Stimulated activated effector memory CD8-positive, alpha-beta T cell treated with anti-CD3 and anti-CD28 coated beads, Interleukin-12 subunit alpha, Interleukin-12 subunit beta, amount 100 ng/mL, for 72 hours (primary cell): ENCODE measurements around the gene MIR17HG.
"Not testable (repeated sequence)": the region's sequence is repeated elsewhere in the genome, so short reads cannot be mapped to it uniquely, and the experiment has no call there.

ENCODE experiments used
- ATAC-seq: fragments of 150-1000 bp; cut with Tn5 transposase; 2 replicates; pipeline ENCODE4 v1.10.0; 2021
- DNase-seq, 2 donors: peaks; one replicate each; pipeline ENCODE4 v3.0.0; 2021 to 2022; ENCODE audit warnings: low spot score in 2 of 2
- H3K27ac Mint-ChIP-seq: one replicate; pipeline ENCODE4 v1.8.0; 2022; ENCODE audit warnings: mild to moderate bottlenecking, mixed read lengths
- H3K36me3 Mint-ChIP-seq: one replicate; pipeline ENCODE4 v1.8.0; 2022; ENCODE audit warnings: mild to moderate bottlenecking, mixed read lengths
- H3K4me1 Mint-ChIP-seq: one replicate; pipeline ENCODE4 v1.8.0; 2022; ENCODE audit warnings: mixed read lengths
- H3K4me3 Mint-ChIP-seq: one replicate; pipeline ENCODE4 v1.8.0; 2022; ENCODE audit warnings: mild to moderate bottlenecking, mixed read lengths
- H3K9me3 Mint-ChIP-seq: one replicate; pipeline ENCODE4 v1.8.0; 2022; ENCODE audit warnings: mixed read lengths

Gene MIR17HG

DNA sequence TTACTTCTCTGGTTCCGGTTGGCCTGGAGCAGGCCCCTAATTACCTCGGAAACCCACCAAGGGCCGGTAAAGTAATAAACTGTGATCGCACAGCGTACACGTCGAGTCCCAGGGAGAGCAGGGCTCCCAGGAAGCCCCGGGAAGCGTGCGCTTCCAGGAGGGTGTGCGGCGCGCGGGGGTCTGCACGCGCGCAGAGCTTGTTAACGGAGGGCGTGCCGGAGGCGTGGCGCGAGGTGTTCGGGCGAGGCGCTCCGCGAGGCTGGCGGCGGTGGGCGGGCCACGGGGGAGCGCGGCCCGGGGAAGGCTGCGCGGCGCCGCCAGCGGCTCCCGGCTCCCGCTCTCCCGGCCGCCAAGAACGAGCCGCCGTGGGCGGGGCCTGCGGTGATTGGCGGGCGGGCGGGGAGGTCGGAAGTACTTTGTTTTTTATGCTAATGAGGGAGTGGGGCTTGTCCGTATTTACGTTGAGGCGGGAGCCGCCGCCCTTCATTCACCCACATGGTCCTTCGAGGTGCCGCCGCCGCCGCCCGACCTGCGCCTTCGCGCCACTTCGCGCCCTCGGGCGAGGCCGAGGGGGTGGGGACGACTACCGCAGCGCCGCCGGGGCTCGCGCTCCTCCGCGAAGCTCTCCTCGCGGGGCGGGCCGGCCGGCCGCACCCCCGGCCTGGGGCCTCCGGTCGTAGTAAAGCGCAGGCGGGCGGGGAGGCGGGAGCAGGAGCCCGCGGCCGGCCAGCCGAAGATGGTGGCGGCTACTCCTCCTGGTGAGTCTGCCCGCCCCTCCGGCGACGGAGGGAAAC lies at the start of gene MIR17HG:
Gene MIR17HG (plus strand): TSS at position 486 of the 794 bp plus-strand sequence.
- Mint-ChIP-seq H3K27ac (peak within 1 kb of the TSS; percentile 98), H3K4me3 (peak within 1 kb of the TSS; percentile 97), H3K4me1 (peaks cover 29% of the 10 kb centered on the region), H3K36me3 (peaks cover 48% of the 10 kb centered on the region), H3K9me3 (no peaks in the 10 kb centered on the region)
- ATAC-seq (peak; percentile 75), DNase-seq (peak; percentile 75 to 92)

DNA sequence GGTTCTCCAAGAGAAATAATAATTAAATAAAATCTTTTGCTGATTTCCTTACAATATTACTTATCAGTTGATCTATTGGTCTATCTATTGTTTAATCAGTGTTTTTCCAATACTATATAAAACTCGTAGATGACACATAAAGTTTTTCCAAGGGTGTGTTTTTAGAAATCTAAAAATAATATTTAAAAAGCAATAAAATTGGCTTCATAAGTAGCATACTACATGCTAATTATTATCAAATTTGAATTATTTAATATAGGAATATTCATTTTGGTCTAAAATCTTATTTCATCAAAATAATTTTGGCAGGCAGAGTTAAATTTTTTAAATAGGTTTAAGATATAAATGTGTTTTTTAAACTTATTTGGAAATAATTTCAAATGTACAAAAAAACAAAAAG lies 49.4 kb upstream of the MIR17HG start:
- Mint-ChIP-seq H3K27ac (no peak overlapping the region), H3K4me3 (no peak overlapping the region), H3K4me1 (no peaks in the 10 kb centered on the region), H3K36me3 (no peaks in the 10 kb centered on the region), H3K9me3 (no peaks in the 10 kb centered on the region)
- DNase-seq (no peak), ATAC-seq (no peak)

DNA sequence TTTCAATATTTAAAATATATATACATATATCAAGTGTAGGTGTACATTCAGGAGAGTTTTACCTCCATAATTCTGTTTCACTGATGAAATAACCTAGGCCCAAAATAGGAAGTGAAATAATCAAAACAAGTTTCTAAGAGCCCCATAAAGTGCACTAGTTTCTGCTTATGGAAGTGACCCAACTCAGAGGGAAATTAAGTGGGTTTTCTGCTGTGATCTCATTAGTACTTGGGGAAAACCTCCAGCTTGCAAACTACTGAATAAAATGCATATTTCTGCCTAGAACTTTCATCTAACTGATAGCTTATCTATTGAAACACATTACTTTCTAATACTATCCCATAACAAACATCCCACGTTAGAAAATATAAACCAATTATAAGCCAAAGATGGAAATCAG lies 45.4 kb upstream of the MIR17HG start:
- H3K4me1 Mint-ChIP-seq, result no peaks in the 10 kb centered on the region
- no peaks in the 10 kb centered on the region for H3K9me3 Mint-ChIP-seq
- H3K27ac Mint-ChIP-seq, result no peak overlapping the region
- no peak for ATAC-seq
- H3K36me3 Mint-ChIP-seq, result no peaks in the 10 kb centered on the region
- DNase-seq, result no peak
- no peak overlapping the region for H3K4me3 Mint-ChIP-seq

DNA sequence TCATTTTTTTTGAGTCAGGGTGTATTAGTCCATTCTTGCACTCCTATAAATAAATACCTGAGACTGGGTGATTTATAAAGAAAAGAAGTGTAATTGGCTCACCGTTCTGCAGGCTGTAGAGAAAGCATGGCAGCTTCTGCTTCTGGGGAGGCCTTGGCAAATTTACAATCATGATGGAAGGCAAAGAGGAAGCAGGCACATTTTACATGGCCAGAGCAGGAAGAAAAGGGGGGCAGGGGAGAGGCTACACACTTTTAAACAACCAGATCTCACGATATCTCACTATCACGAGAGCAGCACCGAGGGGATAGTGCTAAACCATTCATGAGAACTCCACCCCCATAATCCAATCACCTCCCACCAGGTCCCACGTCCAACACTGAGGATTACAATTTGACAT lies 44.5 kb upstream of the MIR17HG start:
- no peaks in the 10 kb centered on the region for H3K4me1 Mint-ChIP-seq
- H3K36me3 Mint-ChIP-seq, result no peaks in the 10 kb centered on the region
- H3K27ac Mint-ChIP-seq, result no peak overlapping the region
- DNase-seq (no peak), ATAC-seq (no peak)
- H3K9me3 Mint-ChIP-seq, result no peaks in the 10 kb centered on the region
- no peak overlapping the region for H3K4me3 Mint-ChIP-seq

DNA sequence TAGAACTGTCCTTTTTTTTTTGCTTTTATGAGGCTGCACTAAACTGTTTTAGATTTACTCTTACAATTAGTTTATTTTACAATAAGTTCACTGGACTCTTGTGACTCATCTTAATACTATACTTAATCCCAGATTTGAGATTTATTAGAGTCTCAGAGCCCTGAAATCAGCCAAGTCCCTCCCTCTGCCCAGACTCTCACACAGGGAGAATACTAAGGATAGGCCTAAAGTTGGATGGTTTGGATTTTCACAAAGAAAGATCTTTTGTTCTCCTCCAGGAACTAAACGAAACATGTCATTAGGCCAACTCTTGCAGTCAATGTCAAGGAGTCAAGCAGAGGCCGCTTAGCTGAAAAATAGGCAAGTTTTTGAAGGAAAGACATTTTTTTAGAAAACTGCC lies 42.7 kb upstream of the MIR17HG start:
- no peak overlapping the region for H3K27ac Mint-ChIP-seq
- no peaks in the 10 kb centered on the region for H3K4me1 Mint-ChIP-seq
- ATAC-seq (no peak), DNase-seq (no peak)
- no peaks in the 10 kb centered on the region for H3K9me3 Mint-ChIP-seq
- no peak overlapping the region for H3K4me3 Mint-ChIP-seq
- no peaks in the 10 kb centered on the region for H3K36me3 Mint-ChIP-seq

DNA sequence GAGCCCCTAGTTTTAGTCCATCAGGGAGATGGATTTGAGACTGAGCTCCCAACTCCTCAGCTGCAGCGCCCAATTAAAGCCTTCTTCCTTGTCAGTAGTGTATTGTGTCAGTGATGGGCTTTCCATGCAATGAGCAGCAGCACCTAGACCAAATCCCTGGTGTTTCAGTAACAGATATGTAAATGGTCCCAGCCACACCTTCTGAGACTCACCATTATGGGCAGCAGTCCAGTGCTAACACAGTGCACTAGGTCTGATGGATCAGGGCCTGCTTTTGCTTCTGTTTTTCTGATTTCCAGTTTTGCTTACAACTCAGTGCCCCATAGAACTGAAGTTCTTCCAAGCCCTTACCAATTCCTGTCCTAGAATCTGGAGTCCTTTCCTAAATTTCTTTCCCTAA lies 41.8 kb upstream of the MIR17HG start:
- ATAC-seq, result no peak
- no peak overlapping the region for H3K4me3 Mint-ChIP-seq
- H3K36me3 Mint-ChIP-seq, result no peaks in the 10 kb centered on the region
- no peak for DNase-seq
- no peaks in the 10 kb centered on the region for H3K4me1 Mint-ChIP-seq
- H3K27ac Mint-ChIP-seq, result no peak overlapping the region
- no peaks in the 10 kb centered on the region for H3K9me3 Mint-ChIP-seq

DNA sequence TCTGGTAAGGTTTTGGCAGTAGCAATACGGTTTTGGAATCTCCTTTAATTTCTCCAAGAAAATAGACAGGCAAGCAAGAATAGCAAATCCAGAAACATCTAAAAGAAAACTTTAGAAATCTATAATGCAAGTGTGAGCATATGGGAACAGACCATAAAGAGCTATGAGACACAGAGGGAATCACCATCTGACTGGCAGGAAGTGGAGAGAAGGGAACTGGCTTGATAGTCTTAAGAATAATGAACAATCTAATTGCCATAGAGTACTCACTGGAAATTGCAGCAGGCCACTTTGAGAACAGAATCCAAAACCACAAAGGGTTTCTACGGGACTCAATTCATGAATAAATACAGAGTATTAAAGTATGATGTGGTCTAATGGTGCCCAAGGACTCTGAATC lies 39.6 kb upstream of the MIR17HG start:
- H3K36me3 Mint-ChIP-seq, result no peaks in the 10 kb centered on the region
- no peak overlapping the region for H3K4me3 Mint-ChIP-seq
- H3K9me3 Mint-ChIP-seq, result no peaks in the 10 kb centered on the region
- DNase-seq (no peak), ATAC-seq (peak; percentile 75)
- H3K27ac Mint-ChIP-seq, result no peak overlapping the region
- peaks cover 9% of the 10 kb centered on the region for H3K4me1 Mint-ChIP-seq

DNA sequence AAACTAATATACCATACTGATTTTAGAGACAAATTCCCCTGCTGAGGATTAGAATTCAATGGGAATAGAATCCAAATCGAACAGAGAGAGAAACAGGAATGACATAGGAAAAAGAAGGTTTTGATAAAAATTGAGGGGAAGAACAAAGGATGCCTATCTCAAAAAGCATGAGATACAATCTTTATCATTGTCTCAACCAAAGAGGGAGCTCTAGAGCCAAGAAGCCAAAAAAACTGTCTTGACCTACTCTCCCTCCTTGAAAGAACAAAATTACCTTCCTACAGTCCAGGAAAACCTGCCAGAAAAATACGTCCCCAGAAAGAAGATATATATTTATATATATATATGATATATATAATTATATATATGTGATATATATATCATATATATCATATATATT lies 39.2 kb upstream of the MIR17HG start:
- Mint-ChIP-seq H3K4me1 (peaks cover 9% of the 10 kb centered on the region), H3K9me3 (no peaks in the 10 kb centered on the region), H3K4me3 (no peak overlapping the region), H3K27ac (no peak overlapping the region), H3K36me3 (no peaks in the 10 kb centered on the region)
- DNase-seq (no peak), ATAC-seq (peak; percentile 54)

DNA sequence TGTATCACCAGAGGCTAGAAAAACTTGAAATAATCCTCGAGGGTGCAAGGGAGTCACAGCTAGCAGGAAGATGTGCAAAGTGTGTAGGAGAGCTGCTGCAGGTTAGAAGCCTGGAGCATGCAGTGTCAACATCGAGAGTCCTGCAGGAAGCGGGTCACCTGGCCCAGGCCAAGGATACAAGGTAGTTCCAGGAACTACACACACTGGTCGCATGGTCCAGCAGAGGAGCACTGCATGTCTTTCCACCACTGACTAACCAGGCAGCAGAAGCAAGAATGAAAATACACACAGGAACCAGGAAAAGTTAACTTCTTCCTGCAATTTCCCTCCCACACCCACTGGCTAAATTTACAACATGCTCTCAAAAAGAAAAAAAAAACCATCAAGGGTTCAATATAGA lies 36.0 kb upstream of the MIR17HG start:
- Mint-ChIP-seq H3K4me1 (peaks cover 9% of the 10 kb centered on the region), H3K4me3 (no peak overlapping the region), H3K9me3 (no peaks in the 10 kb centered on the region), H3K36me3 (no peaks in the 10 kb centered on the region), H3K27ac (no peak overlapping the region)
- ATAC-seq, result peak; percentile 19
- no peak for DNase-seq

DNA sequence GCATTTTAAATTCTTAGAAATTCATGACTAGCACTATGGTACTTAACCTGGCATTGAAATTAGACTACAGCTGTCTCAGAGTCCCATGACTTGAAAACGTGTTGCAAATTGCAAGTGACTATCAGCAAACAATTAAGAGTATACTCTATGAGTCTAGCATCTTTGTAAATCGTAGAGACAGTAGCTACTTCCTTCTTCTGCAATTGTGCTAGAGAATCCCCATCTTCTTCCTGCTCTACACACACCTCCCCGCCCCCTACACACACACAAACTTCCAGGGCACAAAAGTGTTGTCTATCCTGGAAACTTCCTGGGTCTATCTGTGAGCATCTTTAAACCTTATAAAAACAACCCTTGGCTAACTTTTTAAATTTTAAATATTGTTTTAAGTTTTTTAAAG lies 35.2 kb upstream of the MIR17HG start:
- Mint-ChIP-seq H3K9me3 (no peaks in the 10 kb centered on the region), H3K4me1 (peaks cover 9% of the 10 kb centered on the region), H3K36me3 (no peaks in the 10 kb centered on the region), H3K4me3 (no peak overlapping the region), H3K27ac (no peak overlapping the region)
- no peak for DNase-seq
- ATAC-seq, result no peak

DNA sequence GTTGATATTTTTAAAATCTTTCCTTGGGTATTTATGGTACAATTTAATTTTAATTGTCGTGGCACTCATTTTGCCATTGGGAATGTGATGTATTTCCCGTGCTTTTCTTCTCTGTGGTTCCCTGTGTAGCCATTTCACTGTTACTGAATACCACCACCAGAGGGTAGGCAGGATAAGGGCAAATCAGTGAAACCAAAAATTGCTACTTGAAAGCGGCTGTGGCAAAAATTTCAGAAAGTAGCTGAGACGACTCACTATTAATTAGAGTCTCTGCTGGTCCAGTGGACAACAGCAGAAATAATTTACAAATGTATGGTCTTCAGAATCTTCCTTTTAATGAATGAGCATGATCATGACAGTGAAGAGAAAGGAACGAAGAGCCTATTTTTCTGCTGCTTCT lies 34.4 kb upstream of the MIR17HG start:
- DNase-seq (no peak), ATAC-seq (peak; percentile 70)
- Mint-ChIP-seq H3K4me3 (peak overlapping the region; percentile 45), H3K4me1 (peaks cover 9% of the 10 kb centered on the region), H3K36me3 (no peaks in the 10 kb centered on the region), H3K27ac (no peak overlapping the region), H3K9me3 (no peaks in the 10 kb centered on the region)

DNA sequence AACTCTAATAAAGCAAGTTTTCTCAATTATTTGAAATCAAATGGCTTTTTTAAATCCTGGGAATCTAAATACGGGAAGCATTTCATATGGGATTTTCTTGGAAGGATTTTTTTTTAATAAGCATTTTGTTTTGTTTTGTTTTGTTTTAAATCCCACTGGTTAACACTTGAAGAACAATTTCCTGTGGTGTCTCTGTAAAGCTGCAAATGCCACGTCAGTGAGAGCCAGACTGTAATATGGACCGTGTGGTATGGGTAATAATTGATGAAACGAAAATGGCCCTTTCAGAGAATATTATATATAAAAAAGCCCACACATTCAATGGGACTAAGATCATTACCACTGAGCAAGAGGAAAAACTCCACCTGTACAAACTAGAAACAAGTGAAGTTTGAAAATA lies 33.9 kb upstream of the MIR17HG start:
- peak overlapping the region; percentile 45 for H3K4me3 Mint-ChIP-seq

DNA sequence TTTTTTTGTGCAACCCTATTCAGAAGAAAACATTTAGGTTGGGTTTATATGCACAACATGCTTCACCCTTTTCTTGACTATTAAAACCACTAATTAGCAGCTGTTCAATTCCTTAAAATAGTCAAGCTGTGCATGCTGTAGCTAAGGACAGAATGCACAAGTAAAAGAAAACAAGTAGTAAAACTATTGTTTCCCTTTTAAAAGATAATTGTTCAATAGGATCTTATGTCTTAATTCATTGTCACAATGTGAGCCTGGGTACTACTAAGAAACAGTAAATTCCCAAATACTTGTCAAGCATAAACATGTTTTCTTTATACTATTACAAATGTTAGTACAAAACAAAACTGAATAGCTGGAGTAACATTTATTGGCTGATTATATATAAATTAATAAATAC lies 32.6 kb upstream of the MIR17HG start:
- H3K9me3 Mint-ChIP-seq, result no peaks in the 10 kb centered on the region
- H3K36me3 Mint-ChIP-seq, result no peaks in the 10 kb centered on the region
- no peak overlapping the region for H3K27ac Mint-ChIP-seq
- DNase-seq (no peak), ATAC-seq (no peak)
- H3K4me3 Mint-ChIP-seq, result no peak overlapping the region
- peaks cover 15% of the 10 kb centered on the region for H3K4me1 Mint-ChIP-seq

More for the DNA sequence above, 33.9 kb upstream of the MIR17HG start:
- Mint-ChIP-seq H3K36me3 (no peaks in the 10 kb centered on the region), H3K4me1 (peaks cover 9% of the 10 kb centered on the region), H3K9me3 (no peaks in the 10 kb centered on the region), H3K27ac (no peak overlapping the region)
- DNase-seq (no peak), ATAC-seq (peak; percentile 62)

DNA sequence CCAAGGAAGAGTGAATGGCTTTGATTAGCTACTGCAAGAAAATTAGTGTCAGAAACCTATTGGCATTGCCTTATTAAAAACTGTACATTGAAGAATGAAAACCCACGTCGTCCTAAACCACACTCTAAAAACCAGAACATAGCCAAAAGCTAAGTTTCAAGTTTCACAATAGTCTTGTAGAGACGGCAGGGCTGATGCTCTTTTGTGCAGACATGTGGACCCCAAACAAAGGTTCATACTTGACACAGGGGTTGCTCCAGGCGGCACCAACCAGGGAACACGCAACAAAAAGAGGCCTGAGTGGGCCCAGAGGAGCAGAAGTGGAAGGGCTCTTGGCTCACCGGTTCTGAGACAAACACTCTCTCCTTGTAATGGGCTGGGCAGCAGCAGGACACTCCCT lies 28.6 kb upstream of the MIR17HG start:
- peaks cover 6% of the 10 kb centered on the region for H3K36me3 Mint-ChIP-seq
- DNase-seq, result no peak
- H3K4me3 Mint-ChIP-seq, result no peak overlapping the region
- H3K27ac Mint-ChIP-seq, result no peak overlapping the region
- peaks cover 22% of the 10 kb centered on the region for H3K4me1 Mint-ChIP-seq
- no peaks in the 10 kb centered on the region for H3K9me3 Mint-ChIP-seq
- no peak for ATAC-seq

DNA sequence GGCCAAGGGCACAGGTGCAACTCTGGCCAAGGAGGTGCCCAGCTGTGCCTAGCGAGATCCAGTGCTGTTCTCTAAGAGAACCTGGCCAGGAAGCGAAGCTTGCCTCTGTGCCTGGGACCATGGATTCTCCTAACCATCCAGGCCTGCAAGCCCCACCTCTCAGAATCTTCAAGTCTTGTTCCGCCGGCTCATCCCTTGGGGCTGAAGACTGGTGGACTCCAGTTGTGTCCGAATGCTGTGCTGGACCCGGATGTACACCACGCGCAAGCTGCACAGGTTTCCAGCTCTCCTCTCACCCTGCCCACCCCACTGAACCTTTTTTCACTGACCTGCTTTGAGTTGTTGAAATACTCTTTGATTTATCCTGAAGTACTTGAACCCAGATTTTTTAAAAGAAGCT lies 27.5 kb upstream of the MIR17HG start:
- ATAC-seq (peak; percentile 19), DNase-seq (no peak)
- Mint-ChIP-seq H3K4me1 (peaks cover 22% of the 10 kb centered on the region), H3K9me3 (no peaks in the 10 kb centered on the region), H3K4me3 (no peak overlapping the region), H3K36me3 (peaks cover 6% of the 10 kb centered on the region), H3K27ac (no peak overlapping the region)

DNA sequence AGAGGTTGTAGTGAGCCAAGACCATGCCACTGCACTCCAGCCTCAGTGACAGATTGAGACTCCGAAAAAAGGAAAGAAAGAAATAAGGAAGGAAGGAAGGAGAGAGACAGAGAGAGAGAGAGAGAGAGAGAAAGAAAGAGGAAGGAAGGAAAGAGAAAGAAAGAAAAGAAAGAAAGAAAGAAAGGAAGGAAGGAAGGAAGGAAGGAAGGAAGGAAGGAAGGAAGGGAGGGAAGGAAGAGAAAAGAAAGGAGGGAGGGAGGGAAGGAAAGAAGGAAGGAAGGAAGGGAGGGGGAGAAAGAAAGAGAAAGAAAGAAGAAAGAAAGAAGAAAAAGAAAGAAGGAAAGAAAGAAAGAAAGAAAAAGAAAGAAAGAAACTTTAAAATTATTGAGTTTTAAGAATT lies 26.5 kb upstream of the MIR17HG start:
- not testable (repeated sequence) for ATAC-seq, H3K27ac Mint-ChIP-seq, DNase-seq, H3K9me3 Mint-ChIP-seq, H3K36me3 Mint-ChIP-seq, H3K4me3 Mint-ChIP-seq
- peaks cover 22% of the 10 kb centered on the region for H3K4me1 Mint-ChIP-seq
